H1 (cell line): ENCODE results near the gene IFI27L1. TPM values are rescaled to one million over a fixed set of nuclear protein-coding genes. Genes with fewer than 3 reads are reported as not detected.

ENCODE experiments used
- EZH2 ChIP-seq: fragments of 200-600 bp; sonication (generic); IDR thresholded peaks from 2 replicates; pipeline ENCODE4 v1.7.1; 2012; ENCODE audit warnings: low read depth, mild to moderate bottlenecking, moderate library complexity, low read length, inconsistent platforms; ENCODE audit not compliant: severe bottlenecking
- NANOG ChIP-seq: IDR thresholded peaks from 2 replicates; pipeline ENCODE4 v1.6.1; 2011; ENCODE audit warnings: low read length, low read depth, mild to moderate bottlenecking, inconsistent platforms; ENCODE audit not compliant: insufficient read depth, poor library complexity, severe bottlenecking
- RAD21 ChIP-seq, 2 experiments: IDR thresholded peaks in 1 of 2; conservative IDR thresholded peaks in 1 of 2; 2 replicates each; pipeline ENCODE4 v1.6.1; 2011; ENCODE audit warnings: low read depth in 2 of 2, low read length in 2 of 2, improper control_type of control experiment in 1 of 2, inconsistent platforms in 1 of 2, mild to moderate bottlenecking in 1 of 2, moderate library complexity in 1 of 2
- SIX5 ChIP-seq: IDR thresholded peaks from 2 replicates; pipeline ENCODE4 v1.6.1; 2011; ENCODE audit warnings: mild to moderate bottlenecking, low read depth, low read length
- TEAD4 ChIP-seq: IDR thresholded peaks from 2 replicates; pipeline ENCODE4 v1.6.1; 2012; ENCODE audit warnings: low read depth, low read length, inconsistent platforms, mixed read lengths
- polyA plus RNA-seq, 7 experiments: library from polyadenylated mRNA; depleted of rRNA in 3 of 7; stranded (reverse) in 5 of 7; unstranded in 2 of 7; fragments of >200 nt in 5 of 7; fragments of 200-250 nt in 2 of 7; gene quantifications; 1 replicate in 5 of 7; 2 replicates in 1 of 7; 4 replicates in 1 of 7; pipeline versions ENCODE4 v1.2.1 to v1.2.3, GENCODE V29; 2011 to 2013; ENCODE audit warnings: missing spikeins in 2 of 7, mixed read lengths in 2 of 7
- total RNA-seq: library from RNA; stranded (reverse); fragmentation: NEBNext Ultra II Directional; extraction: Animal tissue kit (Norgen Biotek cat#: 25700); gene quantifications from 2 replicates; pipeline ENCODE4 v1.2.1, GENCODE V29; 2021

IFI27L1 gene
- total and polyA plus RNA-seq, 2 of the 8 experiments (the other 6 are each of a cell fraction or from before 2014, with no cell fraction given), result 21.2 to 30.5 TPM

GRCh38 chr14:94051779-94052178 is 29.3 kb upstream of the IFI27L1 start (continued):
- TF ChIP-seq NANOG (no peak), TEAD4 (no peak), SIX5 (no peak), EZH2 (no peak), RAD21 (IDR thresholded peaks at IDR 0.05 in 1 of 2, conservative IDR thresholded peaks at IDR 0.05 in 1 of 2; ENCODE audit: low read depth in 2 of 2, low read length in 2 of 2) (no peak)
